Smooth muscle cell (in vitro differentiated cells): ENCODE results near the gene TMEM132E. TPM values are rescaled to one million over a fixed set of nuclear protein-coding genes. Genes with fewer than 3 reads are reported as not detected.

Experiments
- DNase-seq: peaks from one replicate; lab custom pipeline; 2025; ENCODE audit not compliant: unreplicated experiment; lab: John Stamatoyannopoulos, UW
- H2AFZ ChIP-seq: fragments of 200-600 bp; sonication (generic); 2 replicates; pipeline ENCODE4 v1.6.0; 2016; ENCODE audit warnings: antibody characterized with exemption, low read depth, mild to moderate bottlenecking
- H3F3A ChIP-seq: fragments of 200-600 bp; sonication (generic); 2 replicates; pipeline ENCODE4 v1.6.0; 2017; ENCODE audit warnings: antibody characterized with exemption, low read depth
- H3K27ac ChIP-seq: fragments of 200-600 bp; sonication (generic); 2 replicates; pipeline ENCODE4 v1.5.1; 2016; ENCODE audit warnings: low read depth, mild to moderate bottlenecking
- H3K27me3 ChIP-seq: fragments of 200-600 bp; sonication (generic); 2 replicates; pipeline ENCODE4 v1.6.1; 2016; ENCODE audit warnings: low read depth, mild to moderate bottlenecking
- H3K36me3 ChIP-seq: fragments of 200-600 bp; sonication (generic); 2 replicates; pipeline ENCODE4 v1.5.1; 2016; ENCODE audit warnings: low read depth
- H3K4me1 ChIP-seq: fragments of 200-600 bp; sonication (generic); 2 replicates; pipeline ENCODE4 v1.5.1; 2016; ENCODE audit warnings: low read depth
- H3K4me2 ChIP-seq: fragments of 200-600 bp; sonication (generic); 2 replicates; pipeline ENCODE4 v1.6.0; 2016; ENCODE audit warnings: mild to moderate bottlenecking
- H3K4me3 ChIP-seq: fragments of 200-600 bp; sonication (generic); 2 replicates; pipeline ENCODE4 v1.5.1; 2016; ENCODE audit warnings: mild to moderate bottlenecking
- H3K79me2 ChIP-seq: fragments of 200-600 bp; sonication (generic); 2 replicates; pipeline ENCODE4 v1.6.0; 2016; ENCODE audit warnings: low read depth, mild to moderate bottlenecking
- H3K9ac ChIP-seq: fragments of 200-600 bp; sonication (generic); 2 replicates; pipeline ENCODE4 v1.6.0; 2016; ENCODE audit warnings: low read depth
- H3K9me3 ChIP-seq: fragments of 200-600 bp; sonication (generic); replicated peaks from 2 replicates; pipeline ENCODE4 v1.5.1; 2016; ENCODE audit warnings: low read depth
- H4K20me1 ChIP-seq: fragments of 200-600 bp; sonication (generic); 2 replicates; pipeline ENCODE4 v1.6.0; 2016; ENCODE audit warnings: low read depth
- CTCF ChIP-seq: fragments of 200-600 bp; sonication (generic); IDR thresholded peaks from 2 replicates; pipeline ENCODE4 v1.5.1; 2017; ENCODE audit warnings: borderline replicate concordance, mild to moderate bottlenecking, antibody characterized with exemption; ENCODE audit not compliant: insufficient read depth, poor library complexity, severe bottlenecking
- WGBS: methylation state at CpG from one replicate; pipeline ENCODE4 v1.1.7; 2016; ENCODE audit warnings: low lambda C conversion rate; 5-methylcytosine and 5-hydroxymethylcytosine counted together
- polyA plus RNA-seq: library from polyadenylated mRNA; unstranded; fragments of >200 nt; fragmentation: Nextera tagmentation; extraction: Ambion mirVana; gene quantifications from 2 replicates; pipeline ENCODE4 v1.2.1, GENCODE V29; 2016
- total RNA-seq: library from RNA; depleted of rRNA; stranded (reverse); fragments of >200 nt; gene quantifications from 2 replicates; pipeline ENCODE4 v1.2.3, GENCODE V29; 2014

The TMEM132E gene
- total and polyA plus RNA-seq, 2 experiments from 2014 or later: 0.13 to 0.17 TPM

- no peak overlapping the region for H3K27ac ChIP-seq
- no peak for TF ChIP-seq CTCF
- DNase-seq: no peak
- no peak overlapping the region for H3K9ac ChIP-seq
- whole genome bisulfite sequencing: 60% methylated on average over 44 of the region's 53 CpGs
- no peaks in the 10 kb centered on the region for H3K79me2 ChIP-seq
- no peaks in the 10 kb centered on the region for H4K20me1 ChIP-seq
- H3K4me3 ChIP-seq: no peak overlapping the region
- H2AFZ ChIP-seq: no peak overlapping the region
- H3K36me3 ChIP-seq: no peaks in the 10 kb centered on the region
- H3K4me1 ChIP-seq: peaks cover 6% of the 10 kb centered on the region
- H3K4me2 ChIP-seq: no peak overlapping the region
- H3K9me3 ChIP-seq: no peaks in the 10 kb centered on the region
- H3K27me3 ChIP-seq: peaks cover 34% of the 10 kb centered on the region
- H3F3A ChIP-seq: no peaks in the 10 kb centered on the region
These were observed 46.8 kb downstream of the TMEM132E start for GRCh38 chr17:34626121-34626681.

- H3K27me3 ChIP-seq: peaks cover 51% of the 10 kb centered on the region
- no peaks in the 10 kb centered on the region for H3K9me3 ChIP-seq
- no peaks in the 10 kb centered on the region for H3K36me3 ChIP-seq
- no peak for TF ChIP-seq CTCF
- WGBS: 93% methylated on average over 8 of the region's 8 CpGs
- no peaks in the 10 kb centered on the region for H4K20me1 ChIP-seq
- no peak overlapping the region for H3K27ac ChIP-seq
- DNase-seq: no peak
- no peak overlapping the region for H3K4me3 ChIP-seq
- no peaks in the 10 kb centered on the region for H3K79me2 ChIP-seq
- H3K9ac ChIP-seq: no peak overlapping the region
- H2AFZ ChIP-seq: no peak overlapping the region
- H3F3A ChIP-seq: no peaks in the 10 kb centered on the region
- peaks cover 6% of the 10 kb centered on the region for H3K4me1 ChIP-seq
- H3K4me2 ChIP-seq: no peak overlapping the region
These were observed 49.5 kb downstream of the TMEM132E start for GRCh38 chr17:34628879-34629278.

GRCh38 chr17:34633351-34633750 is 54.0 kb downstream of the TMEM132E start:
- 36% methylated on average over 4 of the region's 4 CpGs for WGBS
- H3K27ac ChIP-seq: no peak overlapping the region
- H3K79me2 ChIP-seq: no peaks in the 10 kb centered on the region
- no peaks in the 10 kb centered on the region for H3F3A ChIP-seq
- H4K20me1 ChIP-seq: no peaks in the 10 kb centered on the region
- no peaks in the 10 kb centered on the region for H3K36me3 ChIP-seq
- no peak overlapping the region for H3K4me2 ChIP-seq
- peaks cover 44% of the 10 kb centered on the region for H3K27me3 ChIP-seq
- DNase-seq: no peak
- H3K4me1 ChIP-seq: no peaks in the 10 kb centered on the region
- H2AFZ ChIP-seq: no peak overlapping the region
- no peak overlapping the region for H3K9ac ChIP-seq
- TF ChIP-seq CTCF: no peak
- no peaks in the 10 kb centered on the region for H3K9me3 ChIP-seq
- H3K4me3 ChIP-seq: no peak overlapping the region

GRCh38 chr17:34633760-34634159 is 54.4 kb downstream of the TMEM132E start:
- no peak overlapping the region for H3K27ac ChIP-seq
- H3K9me3 ChIP-seq: no peaks in the 10 kb centered on the region
- no peaks in the 10 kb centered on the region for H3K36me3 ChIP-seq
- H3K79me2 ChIP-seq: no peaks in the 10 kb centered on the region
- TF ChIP-seq CTCF: no peak
- no peak overlapping the region for H3K9ac ChIP-seq
- no peaks in the 10 kb centered on the region for H4K20me1 ChIP-seq
- H3K4me3 ChIP-seq: no peak overlapping the region
- H3F3A ChIP-seq: no peaks in the 10 kb centered on the region
- H3K4me1 ChIP-seq: no peaks in the 10 kb centered on the region
- H3K4me2 ChIP-seq: no peak overlapping the region
- DNase-seq: no peak
- H3K27me3 ChIP-seq: peaks cover 42% of the 10 kb centered on the region
- no peak overlapping the region for H2AFZ ChIP-seq
- WGBS: 100% methylated on average over 3 of the region's 3 CpGs
